ENCODE results near the gene ATG4A. TPM values are rescaled to one million over a fixed set of nuclear protein-coding genes. Genes with fewer than 3 reads are reported as not detected.

The ATG4A gene
- polyA plus RNA-seq, 5 donors, result 12.7 to 16.8 (median 15.0) TPM

- DNase-seq, result no peak
These were observed 29.7 kb downstream of the ATG4A start for GRCh38 chrX:108121291-108121690.

GRCh38 chrX:108122748-108123147 lies 31.2 kb downstream of the ATG4A start:
- no peak for DNase-seq

- no peak for DNase-seq
These were observed 32.2 kb downstream of the ATG4A start for GRCh38 chrX:108123591-108124366.

GRCh38 chrX:108126661-108127060 lies 35.1 kb downstream of the ATG4A start:
- DNase-seq, result no peak

- DNase-seq, result no peak
These were observed 35.6 kb downstream of the ATG4A start for GRCh38 chrX:108127152-108127551.

- DNase-seq, result no peak
These were observed 39.3 kb downstream of the ATG4A start for GRCh38 chrX:108130889-108131288.

- DNase-seq, result no peak
These were observed 39.9 kb downstream of the ATG4A start for GRCh38 chrX:108131471-108131870.

GRCh38 chrX:108132034-108132433 lies 40.5 kb downstream of the ATG4A start:
- DNase-seq, result no peak

- DNase-seq, result no peak
These were observed 41.3 kb downstream of the ATG4A start for GRCh38 chrX:108132876-108133275.

GRCh38 chrX:108134724-108135123 lies 43.1 kb downstream of the ATG4A start:
- no peak for DNase-seq

- DNase-seq, result no peak
These were observed 47.5 kb downstream of the ATG4A start for GRCh38 chrX:108138814-108139702.

- DNase-seq, result no peak
These were observed 56.9 kb downstream of the ATG4A start for GRCh38 chrX:108148524-108148923.

GRCh38 chrX:108156082-108156481 lies 64.5 kb downstream of the ATG4A start:
- no peak for DNase-seq

GRCh38 chrX:108156934-108157466 lies 65.4 kb downstream of the ATG4A start:
- DNase-seq, result no peak

- DNase-seq, result no peak
These were observed 66.0 kb downstream of the ATG4A start for GRCh38 chrX:108157628-108158027.

GRCh38 chrX:108159028-108159670 lies 67.6 kb downstream of the ATG4A start:
- no peak for DNase-seq

GRCh38 chrX:108160309-108160708 lies 68.7 kb downstream of the ATG4A start:
- DNase-seq, result no peak

- DNase-seq, result no peak
These were observed 70.7 kb downstream of the ATG4A start for GRCh38 chrX:108162265-108162664.

- no peak for DNase-seq
These were observed 71.9 kb downstream of the ATG4A start for GRCh38 chrX:108163333-108164082.

GRCh38 chrX:108165383-108166111 lies 74.0 kb downstream of the ATG4A start:
- peak; percentile 4 to 17 for DNase-seq

Data from right lung (tissue), 5 donors.